ENCODE data around the gene USP25. TPM values are rescaled to one million over a fixed set of nuclear protein-coding genes. Genes with fewer than 3 reads are reported as not detected.

The USP25 gene
- total RNA-seq, 1 experiment from 2014 or later = 35.1 TPM

- peaks cover 5 to 47% (median 37%) of the 10 kb centered on the region in 3 experiments; a peak in 6 of 7 replicates for H3K36me3 Mint-ChIP-seq (ENCODE audit: insufficient read depth in 1 of 3, low read depth in 3 of 3)
- Histone ChIP-seq H2AK5ac (ENCODE audit: insufficient read length, low read length) (no peak overlapping the region), H2BK5ac (ENCODE audit: insufficient read length, low read length) (no peak overlapping the region)
Observed at GRCh38 chr21:15831497-15831896, 101.7 kb downstream of the USP25 start.

More at GRCh38 chr21:15831497-15831896, 101.7 kb downstream of the USP25 start:
- Histone ChIP-seq H3K23me2 (ENCODE audit: insufficient read length, low read depth, low read length, poor library complexity, severe bottlenecking) (no peaks in the 10 kb centered on the region), H3K27ac (ENCODE audit: insufficient read length, low read depth, low read length) (no peak overlapping the region), H3K56ac (ENCODE audit: insufficient read length, low read depth, low read length) (no peak overlapping the region), H2BK20ac (ENCODE audit: low read depth, low read length, poor library complexity, severe bottlenecking) (no peak overlapping the region), H3K79me1 (ENCODE audit: insufficient read depth, low read depth, low read length, poor library complexity, severe bottlenecking) (peaks cover 2% of the 10 kb centered on the region), H3T11ph (ENCODE audit: low read length) (no peak overlapping the region), H2BK12ac (ENCODE audit: insufficient read length, low read depth, low read length) (no peak overlapping the region), H2BK15ac (ENCODE audit: low read depth, low read length) (no peak overlapping the region), H3K9ac (ENCODE audit: extremely low read depth, insufficient read length, low read length) (no peak overlapping the region), H3K4me2 (ENCODE audit: insufficient read depth, insufficient read length, low read length) (no peak overlapping the region), H3K79me2 (ENCODE audit: insufficient read depth, low read length) (no peaks in the 10 kb centered on the region), H4K5ac (ENCODE audit: insufficient read length, low read depth, low read length) (no peak overlapping the region), H3K4ac (ENCODE audit: low read depth, low read length) (no peak overlapping the region), H4K8ac (replicated peaks; ENCODE audit: insufficient read length, low read depth, low read length) (no peak overlapping the region), H2BK120ac (ENCODE audit: low read depth, low read length, poor library complexity, severe bottlenecking) (no peak overlapping the region), H3K27me3 (ENCODE audit: insufficient read depth, low read length) (no peaks in the 10 kb centered on the region), H4K20me1 (ENCODE audit: control insufficient read depth, insufficient read depth, insufficient read length) (no peaks in the 10 kb centered on the region), H3K9me3 (ENCODE audit: control insufficient read depth, low read depth, low read length) (no peaks in the 10 kb centered on the region), H3K4me1 (ENCODE audit: insufficient read depth, low read length) (no peaks in the 10 kb centered on the region), H2AFZ (ENCODE audit: low read length) (no peak overlapping the region), H3K14ac (ENCODE audit: insufficient read depth, low read length) (no peak overlapping the region), H3K18ac (ENCODE audit: insufficient read length, low read depth, low read length) (no peak overlapping the region), H4K91ac (ENCODE audit: insufficient read length, low read depth, low read length) (no peak overlapping the region), H3K23ac (ENCODE audit: insufficient read length, low read depth, low read length) (no peak overlapping the region)
- Mint-ChIP-seq H3K4me3 (no peak overlapping the region), H3K27ac (no peak overlapping the region), H3K9me3 (no peaks in the 10 kb centered on the region), H3K4me1 (no peaks in the 10 kb centered on the region), H3K27me3 (ENCODE audit: low read depth) (no peaks in the 10 kb centered on the region)
- no peak for DNase-seq
- TF ChIP-seq, protein P1, sequence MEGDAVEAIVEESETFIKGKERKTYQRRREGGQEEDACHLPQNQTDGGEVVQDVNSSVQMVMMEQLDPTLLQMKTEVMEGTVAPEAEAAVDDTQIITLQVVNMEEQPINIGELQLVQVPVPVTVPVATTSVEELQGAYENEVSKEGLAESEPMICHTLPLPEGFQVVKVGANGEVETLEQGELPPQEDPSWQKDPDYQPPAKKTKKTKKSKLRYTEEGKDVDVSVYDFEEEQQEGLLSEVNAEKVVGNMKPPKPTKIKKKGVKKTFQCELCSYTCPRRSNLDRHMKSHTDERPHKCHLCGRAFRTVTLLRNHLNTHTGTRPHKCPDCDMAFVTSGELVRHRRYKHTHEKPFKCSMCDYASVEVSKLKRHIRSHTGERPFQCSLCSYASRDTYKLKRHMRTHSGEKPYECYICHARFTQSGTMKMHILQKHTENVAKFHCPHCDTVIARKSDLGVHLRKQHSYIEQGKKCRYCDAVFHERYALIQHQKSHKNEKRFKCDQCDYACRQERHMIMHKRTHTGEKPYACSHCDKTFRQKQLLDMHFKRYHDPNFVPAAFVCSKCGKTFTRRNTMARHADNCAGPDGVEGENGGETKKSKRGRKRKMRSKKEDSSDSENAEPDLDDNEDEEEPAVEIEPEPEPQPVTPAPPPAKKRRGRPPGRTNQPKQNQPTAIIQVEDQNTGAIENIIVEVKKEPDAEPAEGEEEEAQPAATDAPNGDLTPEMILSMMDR (conservative IDR thresholded peaks at IDR 0.05) = no peak
- WGBS (ENCODE audit: extremely low coverage, insufficient read length, low lambda C conversion rate) = no CpG with 5 or more reads among the region's 4 CpGs
